ENCODE results near the gene OXER1. TPM values are rescaled to one million over a fixed set of nuclear protein-coding genes. Genes with fewer than 3 reads are reported as not detected.

OXER1 gene
- total RNA-seq, 3 donors from 2014 or later = 1.6 to 8.9 (median 2.4) TPM

DNA sequence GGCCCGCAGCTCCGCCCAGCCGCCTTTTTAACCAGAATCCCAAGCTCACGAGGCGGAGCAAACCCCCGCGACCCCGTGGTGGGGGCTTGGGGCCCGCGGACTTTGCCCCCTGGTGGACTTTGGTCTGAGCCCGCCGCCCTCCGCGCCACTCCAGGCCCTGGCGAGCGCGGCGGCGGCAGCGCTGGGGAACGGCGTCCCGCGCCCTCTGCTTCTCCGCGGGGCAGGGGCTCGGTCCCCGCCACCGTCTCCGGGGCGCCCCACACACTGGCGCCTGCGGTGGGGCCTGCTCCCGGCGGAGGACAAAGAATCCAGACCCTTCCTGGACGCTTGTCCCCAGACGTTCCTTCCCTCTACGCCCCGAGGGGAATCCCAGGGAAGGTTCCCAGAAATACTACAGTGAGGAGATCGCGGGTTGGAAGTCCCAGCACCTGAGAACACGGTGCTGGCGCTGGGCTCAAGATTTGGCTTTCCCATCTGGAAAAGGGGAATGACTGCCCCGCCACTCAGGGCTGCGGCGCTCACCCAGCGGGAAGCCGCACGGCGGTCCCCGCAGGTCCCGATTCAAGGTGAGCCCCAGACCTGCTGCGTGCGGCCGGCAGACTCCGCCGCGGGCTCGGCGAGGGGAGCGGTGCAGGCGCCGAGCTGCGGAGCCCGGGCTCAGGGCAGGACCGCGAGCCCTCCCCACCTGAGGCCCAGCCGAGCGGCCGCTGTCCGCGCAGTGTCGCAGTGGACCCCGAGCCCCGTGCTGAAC is 28.8 kb upstream of the OXER1 start, which contains the start of gene HAAO:
HAAO (minus strand) TSS at position 1 of the 751 bp plus-strand sequence. CDS start 47 bp downstream, outside the sequence.
- DNase-seq = peak in 2 of 3 donors; percentile 76 to 84
- Histone ChIP-seq H3K36me3 (ENCODE audit: low read depth) (no peaks in the 10 kb centered on the region), H3K4me3 (peak within 1 kb of the TSS; percentile 32), H3K4me1 (ENCODE audit: low read depth) (no peaks in the 10 kb centered on the region), H3K9me3 (no peaks in the 10 kb centered on the region)
- intact Hi-C loops (cut with DNase I, micrococcal nuclease) = no loop called here
- no peak for TF ChIP-seq CTCF (IDR thresholded peaks at IDR 0.05)
- peak; percentile 73 for ATAC-seq

DNA sequence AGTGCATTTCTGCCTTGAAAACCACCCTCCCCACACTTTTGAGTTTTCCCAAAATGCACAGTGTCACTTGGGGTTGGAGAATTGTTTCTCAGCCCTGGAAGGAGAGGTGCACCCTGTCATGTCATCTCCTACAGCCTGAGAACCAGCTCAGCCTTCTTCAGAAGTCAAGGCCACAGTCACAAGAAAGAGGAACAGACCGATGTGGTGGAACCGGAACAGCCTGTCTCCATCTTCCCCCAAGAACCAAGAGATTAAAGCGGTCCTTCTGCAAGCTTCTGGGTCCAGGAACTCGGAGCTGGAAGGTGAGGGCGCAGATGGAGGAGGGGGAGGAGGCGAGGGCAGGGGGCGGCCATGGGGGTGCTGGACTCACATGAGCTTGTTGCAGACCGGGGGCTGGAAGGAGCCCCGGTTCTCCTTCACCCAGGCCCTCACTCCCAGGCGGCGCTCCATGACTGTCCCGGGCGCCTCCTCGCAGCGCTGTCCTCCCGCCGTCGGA is 28.2 kb upstream of the OXER1 start:
- peak; percentile 78 for ATAC-seq
- intact Hi-C loops (cut with DNase I, micrococcal nuclease) = no loop called here
- Histone ChIP-seq H3K36me3 (ENCODE audit: low read depth) (no peaks in the 10 kb centered on the region), H3K4me3 (peak overlapping the region; percentile 32), H3K9me3 (no peaks in the 10 kb centered on the region), H3K4me1 (ENCODE audit: low read depth) (no peaks in the 10 kb centered on the region)
- TF ChIP-seq CTCF (IDR thresholded peaks at IDR 0.05) = no peak
- peak in 1 of 3 donors; percentile 81 for DNase-seq

GRCh38 chr2:42791606-42792005 is 27.7 kb upstream of the OXER1 start:
- Histone ChIP-seq H3K4me1 (ENCODE audit: low read depth) (no peaks in the 10 kb centered on the region), H3K9me3 (no peaks in the 10 kb centered on the region), H3K36me3 (ENCODE audit: low read depth) (no peaks in the 10 kb centered on the region), H3K4me3 (no peak overlapping the region)
- DNase-seq (no peak), ATAC-seq (no peak)
- intact Hi-C loops (cut with DNase I, micrococcal nuclease) = no loop called here
- no peak for TF ChIP-seq CTCF (IDR thresholded peaks at IDR 0.05)

- DNase-seq (no peak), ATAC-seq (no peak)
- Histone ChIP-seq H3K4me3 (no peak overlapping the region), H3K4me1 (ENCODE audit: low read depth) (no peaks in the 10 kb centered on the region), H3K36me3 (ENCODE audit: low read depth) (no peaks in the 10 kb centered on the region), H3K9me3 (no peaks in the 10 kb centered on the region)
- no peak for TF ChIP-seq CTCF (IDR thresholded peaks at IDR 0.05)
- intact Hi-C loops (cut with DNase I, micrococcal nuclease) = no loop called here
Measured at GRCh38 chr2:42789751-42790150, 25.8 kb upstream of the OXER1 start.

DNA sequence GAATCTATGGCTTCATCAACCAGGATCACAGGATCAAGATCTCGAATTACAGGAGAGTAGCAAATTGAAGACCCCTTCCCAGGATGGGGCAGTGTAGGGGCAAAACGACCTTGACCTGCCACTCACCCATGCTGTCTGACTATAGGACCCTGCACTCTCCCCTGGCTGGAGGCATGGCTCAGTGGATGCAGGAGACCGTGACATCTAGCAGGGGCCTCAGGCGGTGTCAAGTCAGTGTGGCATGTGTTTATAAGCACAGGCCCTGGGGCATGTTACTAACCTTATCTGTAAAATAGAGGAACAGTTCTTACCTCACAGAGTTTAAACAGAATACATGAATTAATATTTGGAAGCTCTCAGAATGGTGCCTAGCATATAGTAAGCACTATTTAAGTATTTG is 24.9 kb upstream of the OXER1 start:
- TF ChIP-seq CTCF (IDR thresholded peaks at IDR 0.05) = no peak
- no peaks in the 10 kb centered on the region for H3K36me3 ChIP-seq (ENCODE audit: low read depth)
- no peaks in the 10 kb centered on the region for H3K9me3 ChIP-seq
- intact Hi-C loops (cut with DNase I, micrococcal nuclease) = no loop called here
- ATAC-seq (no peak), DNase-seq (no peak)
- no peaks in the 10 kb centered on the region for H3K4me1 ChIP-seq (ENCODE audit: low read depth)
- no peak overlapping the region for H3K4me3 ChIP-seq

Data from mucosa of descending colon (tissue), 3 donors.